HG02571 (cell line): ENCODE results near the gene SLC22A3.
A peak's percentile ranks its signal among the peaks of the same experiment; 100 is the strongest.

Experiments
- ATAC-seq: cut with Tn5 transposase; IDR thresholded peaks from one replicate; pipeline ENCODE4 v1.9.1; 2021; ENCODE audit warnings: mild to moderate bottlenecking, moderate library complexity; ENCODE audit not compliant: unreplicated experiment

SLC22A3 gene

DNA sequence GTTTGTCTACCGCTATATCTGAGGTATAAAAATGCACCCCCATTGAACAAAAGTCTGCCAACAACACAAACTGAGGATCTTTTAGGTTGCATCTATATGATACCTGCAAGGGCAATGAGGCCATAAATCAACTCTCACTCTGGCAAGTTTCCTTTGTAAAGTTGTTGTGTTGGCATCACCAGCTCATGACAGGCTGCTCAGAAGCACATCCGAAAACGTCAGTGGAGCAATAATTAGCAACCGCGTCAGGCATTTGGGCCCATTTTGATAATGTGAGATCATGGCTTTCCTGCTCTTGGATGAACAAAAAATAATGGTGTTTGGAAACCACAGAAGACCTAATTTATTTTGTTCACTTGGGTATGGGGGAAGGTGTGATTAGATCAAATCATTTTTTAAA is 12.0 kb upstream of the SLC22A3 start:
- no peak for ATAC-seq

- no peak for ATAC-seq
Observed at GRCh38 chr6:160337301-160337700, 10.9 kb upstream of the SLC22A3 start.

- ATAC-seq = no peak
Observed at GRCh38 chr6:160337991-160338390, 10.2 kb upstream of the SLC22A3 start.

DNA sequence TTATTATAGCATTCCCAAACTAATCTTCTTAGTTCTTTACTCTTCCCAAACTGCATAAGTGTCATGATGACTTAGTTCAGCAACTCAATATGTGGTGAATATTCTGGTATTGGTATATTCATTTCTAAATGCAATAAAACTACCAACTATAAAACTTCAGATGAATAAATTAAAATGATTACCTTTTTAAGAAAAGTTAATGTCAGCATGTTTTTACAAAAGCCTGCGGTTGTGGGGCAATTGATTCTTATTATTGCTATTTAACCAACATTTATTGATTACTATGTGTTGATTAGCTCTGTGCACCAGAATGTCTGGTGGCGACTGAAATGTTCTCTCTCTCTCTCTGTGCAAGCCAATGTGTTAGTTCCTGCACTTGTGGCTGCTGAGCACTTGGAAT is 5.0 kb upstream of the SLC22A3 start:
- ATAC-seq = no peak

DNA sequence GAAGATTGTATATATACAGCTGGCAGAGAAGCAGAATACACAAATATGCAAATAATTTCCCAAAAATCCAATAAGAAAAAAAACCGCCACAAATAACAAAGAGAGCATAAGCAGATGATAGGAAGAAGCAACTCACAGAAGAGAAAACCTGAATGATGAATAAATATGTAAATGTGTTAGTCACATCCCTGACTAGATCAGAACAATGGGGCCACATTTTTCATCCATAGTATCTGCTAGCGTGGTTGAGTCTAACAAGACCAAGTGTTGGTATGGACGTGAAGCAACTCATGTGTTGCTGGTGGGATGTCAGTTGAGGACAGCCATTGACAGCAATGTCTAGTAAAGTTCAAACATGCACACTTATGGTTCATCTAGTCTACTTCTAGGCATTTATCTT is 3.9 kb upstream of the SLC22A3 start:
- no peak for ATAC-seq

DNA sequence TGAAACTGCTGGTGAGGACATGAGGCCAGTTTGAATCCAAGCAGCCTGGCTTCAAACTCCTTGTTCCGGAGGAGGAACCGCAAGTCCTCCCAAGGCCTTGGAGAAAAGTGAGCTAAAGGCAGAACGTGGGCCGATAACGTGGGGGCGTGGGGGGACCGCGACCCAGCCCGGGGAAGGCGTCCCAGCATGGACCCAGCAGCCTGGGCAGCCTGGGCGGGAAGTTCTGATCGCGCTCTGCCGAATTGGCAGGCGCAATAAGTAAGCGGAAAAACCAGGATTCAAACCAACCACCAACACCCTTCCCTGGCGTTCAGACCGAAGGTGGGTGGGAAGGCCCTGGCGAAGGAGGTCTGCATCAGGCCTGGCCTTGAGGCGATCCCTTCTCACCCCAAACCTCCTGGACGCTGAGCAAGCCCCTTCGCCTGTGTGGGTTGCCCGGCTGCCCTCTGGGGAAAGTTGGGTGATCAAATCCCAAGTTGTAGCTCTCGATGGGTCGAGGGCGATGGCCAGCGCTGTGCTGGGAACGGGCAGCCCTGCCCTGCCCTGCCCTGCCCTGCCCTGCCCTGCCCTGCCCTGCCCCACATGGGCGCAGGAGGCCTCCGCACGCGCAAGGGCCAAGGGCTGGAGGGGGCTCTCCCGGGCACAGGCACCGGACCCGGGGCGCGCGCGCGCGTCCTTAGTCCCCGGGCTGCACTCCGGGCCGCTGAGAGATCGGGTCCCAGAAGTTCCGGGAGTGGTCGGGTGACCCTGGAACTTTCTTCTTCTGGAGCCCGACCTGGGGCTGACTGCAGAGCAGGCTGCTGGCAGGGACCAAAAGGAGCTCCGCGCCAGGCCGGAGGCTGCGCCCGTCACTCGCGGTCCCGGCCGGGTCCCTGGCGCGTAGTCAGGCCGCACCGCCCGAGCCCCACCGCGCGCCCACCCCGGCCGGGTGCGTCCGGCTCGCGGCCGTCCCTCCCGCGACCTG is 637 bp upstream of the SLC22A3 start:
- no peak for ATAC-seq

GRCh38 chr6:160349020-160349441 is 853 bp downstream of the SLC22A3 start:
- ATAC-seq = no peak

GRCh38 chr6:160349814-160350350 is 1.7 kb downstream of the SLC22A3 start:
- ATAC-seq = no peak

- no peak for ATAC-seq
Observed at GRCh38 chr6:160353950-160354496, 5.8 kb downstream of the SLC22A3 start.

DNA sequence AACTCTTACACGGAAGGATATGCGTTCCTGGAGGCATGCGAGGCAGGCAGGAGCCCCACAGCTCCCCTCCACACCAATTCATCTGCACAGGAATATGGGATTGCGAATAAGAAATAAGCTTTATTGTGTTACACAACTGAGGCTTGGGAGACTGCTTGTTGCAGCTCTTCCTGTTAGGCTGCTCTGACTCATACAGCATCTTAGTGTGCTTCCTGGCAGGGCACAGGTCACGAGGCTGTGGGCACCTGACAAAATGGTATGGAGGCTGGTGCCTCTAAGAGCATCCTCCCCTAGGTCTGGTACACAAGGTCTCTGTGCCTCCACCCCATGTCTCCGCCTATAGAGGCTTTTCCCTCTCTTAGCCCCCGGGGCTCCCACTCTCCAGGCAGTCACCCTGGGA is 6.8 kb downstream of the SLC22A3 start:
- no peak for ATAC-seq

DNA sequence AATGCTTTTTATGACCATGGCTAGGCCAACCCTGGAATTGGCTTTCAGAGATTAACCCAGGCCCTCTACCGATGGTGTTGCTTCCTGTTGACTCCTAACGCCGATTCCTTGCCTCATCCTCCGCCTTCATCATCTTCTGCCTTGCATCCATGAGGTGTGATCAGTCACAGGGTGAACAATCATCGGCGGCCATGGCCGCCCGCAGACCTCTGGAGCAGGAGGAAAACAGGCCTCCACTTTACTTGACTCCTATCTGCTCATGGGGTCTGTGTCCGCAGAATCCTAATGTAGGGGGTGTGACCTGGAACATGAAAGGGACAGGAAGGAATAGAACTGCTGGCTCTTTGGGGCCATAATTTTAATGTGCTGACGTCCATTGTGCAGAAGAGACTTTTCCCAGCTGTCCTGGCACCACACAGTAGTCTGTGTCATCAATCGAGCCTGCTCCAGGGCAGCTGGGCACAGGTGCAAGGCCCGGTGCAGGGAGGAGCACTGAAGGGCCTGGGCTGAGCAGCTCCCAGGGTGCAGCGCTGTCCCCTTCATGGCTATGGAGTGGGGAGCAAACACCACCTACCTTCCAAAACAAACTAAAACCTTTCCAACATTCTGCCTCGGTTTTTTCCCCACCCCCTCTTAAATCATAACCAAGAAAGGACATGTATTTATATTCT is 8.0 kb downstream of the SLC22A3 start:
- ATAC-seq = no peak

- ATAC-seq = no peak
Observed at GRCh38 chr6:160357088-160357487, 8.9 kb downstream of the SLC22A3 start.

- ATAC-seq = no peak
Observed at GRCh38 chr6:160358225-160359119, 10.3 kb downstream of the SLC22A3 start.

- ATAC-seq = no peak
Observed at GRCh38 chr6:160360955-160361354, 12.8 kb downstream of the SLC22A3 start.

DNA sequence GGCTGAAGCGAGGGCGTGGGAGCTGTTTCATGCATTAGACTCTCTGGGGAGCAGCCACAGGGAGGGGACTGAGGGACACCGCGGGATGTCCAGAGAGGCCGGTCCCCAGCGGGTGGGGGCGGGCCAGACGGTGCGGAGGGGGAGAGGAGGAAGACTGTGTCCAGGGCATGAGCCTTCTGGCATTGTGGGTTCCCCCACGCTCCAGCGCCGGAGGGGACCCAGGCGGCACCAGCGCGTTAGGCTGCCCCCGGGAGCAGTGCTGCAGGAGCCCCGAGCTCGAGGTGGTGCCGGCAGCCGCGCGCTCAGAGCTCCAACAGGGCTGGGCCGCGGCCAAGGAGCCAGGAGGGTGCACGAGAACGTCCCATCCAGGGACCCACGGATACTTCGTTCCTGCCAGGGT is 14.4 kb downstream of the SLC22A3 start:
- no peak for ATAC-seq

DNA sequence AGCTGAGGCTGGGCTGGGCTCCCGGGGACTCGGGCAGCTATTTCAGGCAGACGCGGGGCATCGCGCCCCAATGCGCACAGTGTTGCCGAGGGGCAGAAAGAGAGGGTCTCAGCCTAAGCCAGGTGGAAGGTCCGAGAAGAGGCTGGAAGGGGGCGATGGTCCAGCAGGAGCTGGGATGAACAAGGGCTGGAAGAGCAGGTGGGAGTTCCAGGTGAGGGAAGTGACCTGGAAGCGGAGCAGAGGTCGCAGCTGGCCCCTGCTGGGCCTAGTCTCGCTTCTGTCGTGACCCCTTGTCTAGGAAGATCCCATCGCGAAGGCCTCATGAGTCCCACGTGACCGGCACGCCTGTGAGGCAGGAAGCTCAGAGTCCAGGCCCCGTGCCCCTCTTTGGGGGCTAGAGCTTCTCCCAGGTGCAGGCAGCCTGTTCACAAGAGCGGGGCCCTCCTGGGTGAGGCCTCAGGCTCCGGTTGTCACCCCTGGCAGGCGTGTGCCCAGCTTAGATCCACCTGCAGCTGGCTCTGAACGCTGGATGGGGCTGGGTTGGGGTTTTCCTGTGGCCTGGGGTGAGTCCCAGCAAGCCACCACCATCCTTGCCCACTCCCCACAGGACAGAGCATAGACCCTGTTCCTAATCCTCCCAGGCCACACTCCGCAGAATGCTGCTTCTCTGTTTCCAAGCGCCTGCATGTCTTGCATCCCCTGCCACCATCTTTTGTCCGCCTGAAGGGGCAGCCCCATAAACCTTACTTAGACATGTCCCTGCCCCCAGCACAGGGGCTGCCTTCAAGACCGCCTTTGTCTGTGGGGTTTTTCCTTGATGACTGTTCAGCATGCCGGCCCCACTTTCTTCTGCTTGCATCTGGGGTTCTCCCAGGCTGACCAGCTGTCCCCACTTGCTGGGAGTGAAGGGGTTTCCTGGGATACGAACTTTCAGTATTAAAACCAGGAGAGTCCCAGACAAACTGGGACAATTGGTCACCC is 15.1 kb downstream of the SLC22A3 start:
- ATAC-seq = peak; percentile 65

DNA sequence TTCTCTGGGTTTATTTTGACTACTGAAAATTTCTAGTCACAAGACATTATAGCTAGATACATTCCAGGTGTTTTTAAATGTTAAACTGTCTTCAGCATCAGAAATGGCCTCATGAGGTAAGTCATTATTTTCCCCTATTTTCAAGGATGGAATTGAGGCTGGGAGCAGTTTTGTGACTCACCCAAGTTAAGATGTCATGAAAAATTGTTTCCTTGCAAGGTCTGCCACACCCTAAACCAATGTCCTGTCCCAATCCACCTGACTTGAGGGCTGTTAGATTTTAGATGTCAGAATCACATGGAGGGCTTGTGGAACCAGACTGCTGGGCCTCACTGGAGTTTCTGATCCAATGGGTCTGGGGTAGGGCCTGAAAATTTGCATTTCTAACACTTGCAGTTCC is 16.9 kb downstream of the SLC22A3 start:
- no peak for ATAC-seq

- ATAC-seq = no peak
Observed at GRCh38 chr6:160367798-160368547, 19.8 kb downstream of the SLC22A3 start.

GRCh38 chr6:160368670-160369069 is 20.5 kb downstream of the SLC22A3 start:
- no peak for ATAC-seq
